Islet precursor cell (in vitro differentiated cells): ENCODE measurements around the gene CDH12.
A peak's percentile ranks its signal among the peaks of the same experiment; 100 is the strongest.
"Not testable (repeated sequence)": the region's sequence is repeated elsewhere in the genome, so short reads cannot be mapped to it uniquely, and the experiment has no call there.

Experiments
- DNase-seq: peaks from one replicate; pipeline ENCODE4 v3.0.0-alpha.2; 2018

CDH12 gene

DNA sequence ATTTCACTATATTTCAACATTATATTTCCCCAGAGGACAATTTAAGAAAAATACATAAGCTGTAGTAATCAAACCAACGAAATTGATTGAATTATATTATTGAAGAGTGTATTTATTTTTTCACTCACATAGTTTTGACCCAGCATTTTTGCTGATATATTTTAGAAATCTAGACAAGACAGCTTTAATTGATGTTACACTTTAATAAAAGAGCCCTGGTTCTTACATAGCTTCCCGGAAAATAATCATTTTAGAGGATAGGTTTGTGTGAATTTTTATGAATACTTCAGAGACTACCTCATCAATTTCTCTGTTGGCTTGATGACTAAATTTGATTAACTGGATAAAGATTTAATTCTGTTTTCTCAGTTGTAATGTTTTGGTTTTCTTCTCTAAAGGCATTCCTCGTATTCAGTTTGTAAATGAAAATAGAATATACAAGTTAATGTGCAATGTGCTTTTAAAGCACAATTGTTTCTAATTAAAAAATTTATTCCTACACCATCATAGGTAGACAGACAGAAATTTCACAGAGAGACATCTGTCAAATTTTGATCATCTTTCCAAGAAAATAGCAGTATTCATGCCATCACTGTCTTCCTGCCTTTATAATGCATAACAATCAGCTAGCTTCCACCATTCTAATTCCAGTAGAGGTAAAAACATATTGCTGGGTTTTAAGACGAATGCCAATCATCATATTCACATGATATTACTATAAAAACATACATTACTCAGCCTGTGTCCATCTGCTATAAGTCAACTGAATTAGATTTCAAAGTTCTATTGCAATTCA lies 441.4 kb downstream of the CDH12 start:
- DNase-seq, result no peak

DNA sequence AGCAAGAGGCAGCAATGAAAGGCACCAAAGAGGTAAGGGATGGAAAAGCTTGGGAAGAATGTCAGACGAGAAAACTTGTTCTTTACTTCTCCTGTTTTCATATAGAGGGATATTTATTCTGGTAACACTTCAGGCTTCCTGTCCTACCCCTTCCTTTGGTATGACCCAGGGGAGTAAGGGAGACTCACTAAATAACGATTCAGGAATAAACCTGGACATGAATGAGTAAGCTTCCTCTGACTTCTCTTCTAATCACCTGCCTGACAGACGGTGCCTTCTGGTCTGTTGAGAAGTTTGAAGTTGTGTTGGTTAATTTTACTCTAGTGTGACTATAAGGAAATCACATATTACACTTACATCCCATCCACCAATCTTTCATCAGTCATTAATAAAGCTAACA lies 461.2 kb downstream of the CDH12 start:
- no peak for DNase-seq

DNA sequence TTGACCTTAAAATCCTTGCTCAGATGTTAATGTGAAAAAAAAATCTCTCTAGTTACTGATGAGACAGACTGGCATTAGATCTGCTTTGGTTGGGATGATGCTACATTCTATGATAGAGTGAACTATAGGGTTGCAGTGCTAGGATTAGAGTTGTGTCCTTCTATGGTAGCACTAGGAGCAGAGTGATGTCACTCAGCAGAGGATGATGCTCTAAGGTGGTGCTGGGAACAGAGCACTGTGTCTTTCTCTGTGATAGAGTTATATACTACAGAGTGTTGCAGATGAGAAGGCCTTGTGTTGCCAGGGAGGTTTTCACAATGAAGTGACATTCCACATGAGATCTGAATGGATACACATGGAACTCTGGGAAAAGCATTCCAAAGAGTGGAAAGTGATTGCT lies 462.3 kb downstream of the CDH12 start:
- no peak for DNase-seq

DNA sequence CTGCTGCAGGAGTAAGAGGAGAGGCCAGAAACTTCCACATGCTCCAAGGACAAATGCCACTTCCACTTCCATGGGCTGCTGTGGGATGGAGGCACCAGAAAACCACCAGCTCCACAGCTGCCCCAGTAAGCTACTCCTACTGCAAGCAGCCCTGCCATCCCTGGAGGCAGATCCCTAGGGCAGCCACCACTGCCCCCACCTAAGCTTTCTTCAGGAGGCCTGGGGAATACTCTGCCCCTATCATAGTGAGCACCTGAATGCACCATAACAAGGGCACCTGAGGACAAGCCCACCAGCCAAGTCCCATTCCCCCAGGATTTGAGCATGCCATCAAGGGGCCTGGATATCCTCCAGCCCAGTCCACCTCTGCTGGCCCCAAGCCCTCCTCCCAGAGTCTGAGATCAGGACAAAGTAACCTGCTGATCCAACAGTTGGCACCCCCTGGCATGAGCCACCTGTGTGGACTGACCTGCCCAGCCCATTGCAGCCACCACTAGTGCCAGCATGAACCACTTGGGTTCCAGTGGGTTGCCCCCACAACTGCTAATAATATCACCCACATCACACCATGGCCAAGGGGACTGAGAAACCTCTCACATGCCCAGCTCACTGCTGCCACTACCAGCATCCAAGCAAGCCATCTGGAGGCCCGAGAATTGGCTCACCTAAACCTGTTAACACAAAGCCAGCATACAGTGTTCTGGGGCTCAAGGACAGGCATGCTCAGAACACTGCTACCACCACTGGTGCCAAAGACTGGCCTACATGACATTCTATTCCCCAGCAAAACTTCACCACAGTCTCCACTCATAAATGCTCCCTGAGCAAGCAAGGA lies 480.1 kb downstream of the CDH12 start:
- DNase-seq, result no peak

DNA sequence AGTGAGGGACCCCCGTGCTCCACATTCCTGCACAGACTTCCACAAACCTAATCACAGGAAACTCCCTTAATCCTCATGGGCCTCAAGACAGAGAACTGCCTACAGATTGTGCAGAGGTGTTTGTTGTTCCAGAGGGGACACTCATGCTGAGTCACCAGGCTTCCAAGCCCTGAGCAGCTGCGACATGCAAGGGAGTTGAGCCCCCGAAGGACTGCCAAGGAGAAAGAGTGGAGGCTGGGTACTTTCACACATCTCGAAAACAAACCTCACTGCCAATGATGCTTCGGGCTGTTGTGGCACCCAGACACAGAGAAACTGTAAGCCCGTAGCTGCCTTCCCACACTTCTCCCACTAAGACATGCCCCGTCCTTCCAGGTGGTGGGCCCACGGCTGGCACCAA lies 480.8 kb downstream of the CDH12 start:
- peak; percentile 67 for DNase-seq

DNA sequence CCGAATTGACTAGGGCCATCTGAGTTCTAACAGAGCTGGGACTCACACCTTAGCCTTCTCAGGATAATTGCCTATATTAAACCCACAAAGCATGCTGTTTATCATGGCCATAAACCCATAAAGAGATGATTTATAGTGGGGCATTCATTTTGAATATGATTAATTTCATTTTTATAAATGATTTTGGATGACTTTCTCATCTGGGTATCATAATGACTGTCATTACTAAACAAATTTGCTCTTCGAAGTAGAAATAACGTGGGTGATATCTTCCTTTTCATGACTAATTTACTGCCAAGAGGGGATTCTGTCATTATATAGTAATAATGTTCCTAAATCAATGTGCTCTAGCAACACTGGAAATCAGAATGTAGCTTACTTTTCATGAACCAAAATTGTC lies 498.2 kb downstream of the CDH12 start:
- no peak for DNase-seq

DNA sequence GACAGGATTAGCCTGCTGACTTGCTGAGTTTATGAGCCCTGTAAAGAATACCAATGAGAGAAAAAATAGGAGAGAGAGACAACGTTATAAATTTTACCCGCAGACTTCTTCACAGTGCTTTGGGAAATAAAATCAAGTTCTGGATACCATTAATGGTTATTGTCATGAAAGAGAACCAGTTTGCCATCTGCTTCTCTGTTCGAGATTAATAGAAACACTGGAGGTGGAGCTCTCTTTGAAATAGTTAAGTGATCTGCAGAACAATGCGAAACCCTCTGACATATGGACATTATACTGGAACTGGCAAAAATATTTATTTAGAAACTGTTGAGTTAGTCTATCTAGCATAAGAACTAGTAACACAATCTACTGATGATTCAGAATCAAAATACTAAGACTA lies 500.7 kb downstream of the CDH12 start:
- no peak for DNase-seq

DNA sequence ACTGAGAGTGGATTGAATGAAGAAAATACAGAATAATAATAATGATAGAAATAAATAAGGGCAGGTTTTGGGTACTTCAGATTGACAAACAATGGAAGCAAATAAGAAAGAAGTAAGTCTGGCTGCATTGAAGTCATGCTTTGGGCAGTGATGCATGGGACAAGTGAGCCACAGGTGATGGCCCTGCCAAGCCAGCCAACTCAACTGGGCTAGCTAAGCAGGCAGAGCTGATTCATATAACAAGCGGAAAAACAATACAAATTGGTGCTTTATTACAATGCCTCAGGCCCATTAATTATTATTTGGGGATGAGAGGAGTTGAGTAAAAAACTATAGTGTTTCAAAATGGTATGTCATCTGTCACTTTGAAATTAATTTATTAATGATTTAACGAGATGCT lies 502.0 kb downstream of the CDH12 start:
- no peak for DNase-seq

DNA sequence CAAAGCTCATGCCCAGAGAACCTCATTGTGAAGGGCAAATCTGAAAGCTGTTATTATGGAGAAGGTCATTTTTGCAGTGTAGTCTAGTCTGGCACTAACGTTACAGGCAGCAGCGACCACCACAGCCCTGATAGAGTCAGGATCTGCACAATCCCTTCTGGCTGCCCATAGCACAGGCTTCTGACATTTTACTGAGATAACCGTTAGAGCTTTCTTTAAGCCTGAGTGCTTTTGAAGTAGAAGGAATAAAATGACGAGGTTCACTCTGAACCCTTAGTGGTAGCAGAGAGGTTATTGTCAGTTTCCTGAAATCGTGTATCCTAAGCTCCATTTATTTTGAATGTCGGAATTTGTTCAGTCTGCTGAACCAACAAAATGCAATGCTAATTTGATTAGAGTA lies 505.1 kb downstream of the CDH12 start:
- no peak for DNase-seq

DNA sequence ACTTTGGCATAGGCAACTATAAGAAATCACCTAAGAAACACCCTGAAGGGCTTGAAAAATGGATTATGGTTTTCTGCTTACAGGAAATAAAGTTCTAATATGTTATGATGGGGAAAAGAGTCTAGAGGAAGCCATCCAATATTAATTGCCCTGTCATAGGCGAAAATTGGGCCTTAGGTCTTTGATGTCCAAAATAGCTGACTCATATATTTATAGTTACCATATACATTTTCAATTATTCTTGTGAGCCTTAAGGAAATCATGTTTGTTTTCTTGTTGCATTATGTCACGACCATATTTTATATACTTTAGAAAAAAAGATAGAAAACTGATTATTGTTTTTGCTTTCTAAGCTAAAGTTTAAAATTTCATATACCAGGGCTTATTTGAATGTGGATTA lies 509.1 kb downstream of the CDH12 start:
- no peak for DNase-seq

DNA sequence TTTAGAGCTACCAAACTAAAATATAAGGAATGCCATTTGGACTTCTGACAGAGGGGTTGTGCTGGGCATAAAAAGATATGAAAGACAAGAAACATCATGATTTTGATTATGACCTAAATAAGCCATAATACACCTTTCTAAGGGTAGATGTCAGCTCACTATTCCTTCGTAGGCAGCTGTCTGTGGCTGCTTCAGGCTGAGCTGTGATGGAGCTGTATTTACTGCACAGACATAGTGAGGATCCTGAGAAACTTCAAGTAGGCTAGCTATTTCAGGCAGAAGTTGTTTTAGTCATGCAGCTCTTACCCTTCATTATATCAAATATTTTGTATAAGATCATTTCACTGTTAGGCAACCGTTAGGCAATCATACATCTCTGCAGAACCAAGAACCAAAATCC lies 511.7 kb downstream of the CDH12 start:
- no peak for DNase-seq

DNA sequence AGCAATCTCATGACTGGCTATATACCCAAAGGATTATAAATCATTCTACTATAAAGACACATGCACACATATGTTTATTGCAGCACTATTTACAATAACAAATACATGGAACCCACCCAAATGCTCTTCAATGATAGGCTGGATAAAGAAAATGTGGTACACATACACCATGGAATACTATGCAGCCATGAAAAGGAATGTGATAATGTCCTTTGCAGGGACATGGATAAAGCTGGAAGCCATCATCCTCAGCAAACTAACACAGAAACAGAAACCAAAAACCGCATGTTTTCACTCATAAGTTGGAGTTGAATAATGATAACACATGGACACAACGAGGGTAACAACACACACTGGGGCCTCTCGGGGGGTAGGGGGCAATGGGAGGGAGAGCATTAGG lies 520.2 kb downstream of the CDH12 start:
- not testable (repeated sequence) for DNase-seq

DNA sequence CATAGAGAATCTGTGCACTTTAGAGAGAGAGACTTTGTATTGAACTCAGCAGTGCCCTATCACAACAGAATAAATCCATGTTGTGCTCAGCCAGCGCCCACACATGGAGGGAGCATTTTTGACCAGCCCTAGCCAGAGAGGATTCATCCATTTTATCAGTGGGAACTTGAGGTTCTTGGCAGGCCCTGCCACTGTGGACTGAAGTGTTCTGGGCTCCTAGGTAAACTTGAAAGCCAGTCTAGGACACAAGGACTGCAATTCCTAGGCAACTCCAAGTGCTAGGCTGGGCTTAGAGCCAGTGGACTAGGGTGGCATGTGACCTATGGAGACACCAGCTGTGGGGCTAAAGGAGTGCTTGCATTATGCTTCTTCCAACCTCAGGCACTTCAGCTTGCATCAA lies 523.5 kb downstream of the CDH12 start:
- no peak for DNase-seq

DNA sequence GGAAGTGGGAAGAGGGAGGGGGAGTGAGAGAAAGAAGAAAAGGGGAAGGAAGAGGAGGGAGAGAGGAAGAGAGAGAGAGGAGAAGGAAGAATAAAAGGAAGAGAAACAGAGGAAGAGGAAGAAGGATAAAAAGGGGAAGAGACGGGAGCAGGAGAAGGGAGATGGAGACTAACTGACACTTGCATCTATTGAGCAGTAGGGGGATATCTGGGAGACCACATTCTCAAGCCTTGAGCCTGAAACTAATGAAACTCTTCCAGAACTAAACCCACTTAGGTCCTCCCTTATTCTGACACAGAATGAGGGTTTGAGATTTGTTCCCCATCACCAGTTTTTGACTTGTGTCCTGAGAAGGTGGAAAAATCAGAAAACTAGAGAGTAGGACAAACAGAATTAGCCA lies 533.3 kb downstream of the CDH12 start:
- DNase-seq, result no peak

DNA sequence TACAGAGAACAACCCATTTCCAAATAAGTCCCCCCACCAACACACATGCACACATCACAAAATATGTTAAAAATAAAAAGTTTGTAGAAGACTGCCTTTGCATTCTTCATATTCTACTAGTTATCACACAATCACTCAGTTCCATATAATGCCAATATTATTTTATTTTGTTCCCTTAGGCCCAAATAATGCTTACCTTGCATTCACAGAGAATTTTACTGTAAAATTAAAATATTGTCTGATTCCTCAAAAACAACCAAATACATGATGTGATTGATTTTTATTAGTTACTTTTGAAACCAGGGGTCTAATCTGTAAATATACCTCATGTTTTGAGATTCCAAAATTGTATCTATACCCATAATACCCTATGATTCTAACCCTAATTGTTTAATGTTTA lies 536.9 kb downstream of the CDH12 start:
- no peak for DNase-seq

DNA sequence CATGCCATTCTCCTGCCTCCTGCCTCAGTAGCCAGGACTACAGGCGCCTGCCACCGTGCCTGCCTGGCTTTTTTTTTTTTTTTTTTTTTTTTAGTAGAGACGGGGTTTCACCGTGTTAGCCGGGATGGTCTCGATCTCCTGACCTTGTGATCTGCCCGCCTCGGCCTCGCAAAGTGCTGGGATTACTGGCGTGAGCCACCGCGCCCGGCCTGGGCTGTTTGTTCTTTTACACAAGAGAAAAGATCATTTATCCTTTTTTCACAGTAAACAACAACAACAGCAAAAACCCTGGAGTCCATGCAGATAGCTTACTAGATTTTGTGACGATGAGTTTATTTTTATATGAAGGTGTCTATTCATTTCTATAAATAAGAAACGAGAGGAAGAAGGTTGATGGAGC lies 538.1 kb downstream of the CDH12 start:
- not testable (repeated sequence) for DNase-seq

DNA sequence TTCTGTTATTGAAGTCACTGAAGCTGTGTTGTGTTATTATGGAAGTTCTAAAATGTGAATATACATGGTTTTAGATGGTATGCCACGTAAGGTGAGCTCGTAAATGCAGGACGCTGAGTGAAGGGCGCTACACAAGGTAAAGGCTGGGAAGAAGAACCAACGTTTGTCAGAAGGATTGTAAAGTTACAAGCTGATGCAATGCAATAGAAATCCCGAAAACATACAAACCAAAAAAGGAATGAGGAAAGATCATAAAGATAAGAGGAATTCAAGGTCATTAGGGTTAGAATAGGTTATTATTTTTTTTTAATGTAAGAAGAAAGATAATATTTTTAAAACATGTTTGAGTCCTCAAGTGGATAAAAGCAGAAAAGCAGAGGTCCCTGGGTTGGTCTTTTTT lies 538.6 kb downstream of the CDH12 start:
- no peak for DNase-seq

DNA sequence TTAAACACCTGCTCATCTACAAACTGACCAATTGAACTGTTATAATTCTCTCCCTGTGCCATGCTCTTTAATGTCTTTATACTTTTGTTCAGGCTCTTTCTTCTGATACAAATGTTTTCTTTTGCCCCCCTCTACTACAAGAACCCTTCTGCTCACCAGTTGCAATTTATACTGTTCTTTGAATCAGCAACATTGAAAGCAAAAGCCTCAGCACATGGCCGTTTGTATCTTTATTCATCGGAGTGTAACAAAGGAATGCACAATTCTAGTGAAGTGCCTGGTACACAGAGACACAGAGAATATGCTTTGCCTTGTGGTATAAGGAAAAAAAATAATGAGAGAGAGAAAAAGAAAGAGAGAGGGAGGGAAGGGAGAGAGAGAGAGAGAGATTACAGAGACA lies 547.1 kb downstream of the CDH12 start:
- DNase-seq, result no peak

DNA sequence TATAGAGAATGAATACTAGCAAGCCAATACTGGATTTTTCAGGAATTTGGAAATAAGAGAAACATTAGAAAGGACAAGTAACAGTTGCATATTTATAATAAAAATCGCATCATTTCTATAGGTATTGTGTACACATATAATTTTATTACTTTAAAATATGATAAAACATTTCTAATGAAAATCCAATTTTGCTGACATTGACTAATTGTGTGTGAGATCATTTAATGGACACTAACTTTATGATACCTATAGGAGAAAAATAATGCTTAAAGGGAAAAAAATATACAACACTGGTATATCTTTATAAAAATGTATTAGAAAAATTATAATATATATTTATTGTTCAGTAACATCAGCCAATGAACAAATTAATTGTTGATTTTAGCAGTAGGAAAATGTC lies 557.3 kb downstream of the CDH12 start:
- DNase-seq, result no peak

DNA sequence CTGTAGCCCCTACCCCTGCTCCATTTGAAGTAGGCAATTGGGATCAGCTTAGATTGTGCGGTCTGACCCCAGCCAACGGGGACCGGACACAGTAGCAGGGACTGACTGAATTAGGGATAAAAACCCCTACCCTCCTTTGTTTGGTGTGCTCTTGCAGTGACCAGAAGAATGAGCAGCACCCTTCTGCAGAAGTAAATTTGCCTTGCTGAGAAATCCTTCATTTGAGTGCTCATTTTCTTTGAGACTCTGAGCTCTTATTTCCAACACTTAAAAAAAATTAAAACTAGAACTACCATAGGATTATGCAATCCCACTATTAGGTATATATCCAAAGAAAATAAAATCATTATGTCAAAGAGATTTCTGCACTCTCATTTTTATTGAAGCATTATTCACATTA lies 560.0 kb downstream of the CDH12 start:
- DNase-seq, result no peak

DNA sequence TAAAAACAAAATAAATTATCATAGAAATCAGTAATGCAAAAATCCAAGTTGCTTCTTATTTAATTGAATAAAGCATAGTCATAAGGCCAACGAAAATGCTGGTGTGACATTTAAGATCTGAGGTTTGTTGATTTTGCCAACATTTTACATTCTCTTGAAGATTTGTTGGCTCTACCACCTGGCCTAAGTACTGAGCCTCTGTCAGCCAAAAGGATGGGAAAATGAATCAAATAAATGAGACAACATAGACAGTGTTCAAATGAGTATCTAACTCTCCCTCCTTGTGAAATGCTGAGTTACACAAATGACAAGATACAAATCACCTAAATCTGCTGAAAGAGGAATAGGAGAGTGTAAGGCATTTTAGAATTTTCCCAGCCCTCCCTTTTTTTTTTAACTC lies 575.0 kb downstream of the CDH12 start:
- DNase-seq, result no peak

DNA sequence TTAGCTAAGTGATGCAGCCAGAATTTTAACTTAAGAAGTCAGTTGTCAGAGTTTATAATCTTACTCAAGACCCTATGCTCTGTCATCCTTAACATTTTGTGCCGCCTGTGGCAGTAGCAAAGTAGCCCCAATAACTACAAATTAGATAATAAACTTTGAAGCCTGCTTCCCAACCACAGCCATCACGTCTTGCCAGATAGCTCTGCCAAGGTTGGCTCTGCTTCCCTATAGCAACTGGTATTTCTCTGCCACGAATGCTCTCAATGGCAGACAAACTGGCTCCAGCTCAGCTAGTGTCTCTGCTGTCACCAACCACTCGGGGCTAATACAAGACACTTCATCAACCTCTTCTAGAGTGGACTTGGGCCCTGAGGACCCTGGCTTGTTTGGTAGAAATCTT lies 576.1 kb downstream of the CDH12 start:
- DNase-seq, result no peak

DNA sequence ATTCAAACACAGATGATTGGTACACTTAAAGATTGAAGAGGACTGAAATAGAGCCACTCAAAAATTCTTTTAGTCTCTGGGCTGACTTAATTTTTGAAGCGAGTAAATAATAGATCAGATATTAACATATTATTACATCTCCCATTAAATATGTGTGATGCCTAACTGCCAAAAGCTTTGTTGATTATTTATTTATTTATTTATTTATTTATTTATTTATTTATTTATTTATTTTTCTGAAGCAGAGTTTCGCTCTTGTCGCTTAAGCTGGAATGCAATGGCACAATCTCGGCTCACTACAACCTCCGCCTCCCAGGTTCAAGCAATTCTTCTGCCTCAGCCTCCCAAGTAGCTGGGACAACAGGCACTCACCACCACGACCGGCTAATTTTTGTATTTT lies 587.3 kb downstream of the CDH12 start:
- DNase-seq, result not testable (repeated sequence)

DNA sequence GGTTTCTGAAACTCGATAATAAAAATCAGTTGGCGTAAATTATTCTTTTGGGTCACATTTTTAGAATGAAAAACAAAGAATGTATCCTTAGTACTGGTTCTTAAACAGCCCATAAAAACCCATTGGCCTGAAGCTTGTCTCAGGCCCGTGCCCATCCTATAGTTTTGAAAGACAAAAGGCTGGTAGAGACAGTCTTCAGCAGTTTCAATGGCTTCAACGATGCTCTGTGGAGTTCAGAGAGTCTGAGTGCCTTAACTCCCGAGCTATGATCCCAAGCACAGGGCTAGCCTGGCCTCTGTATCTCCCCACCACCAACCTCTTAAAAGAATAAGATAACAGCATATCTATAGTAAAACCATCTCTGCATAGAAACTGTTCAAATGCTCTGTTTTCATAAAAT lies 595.0 kb downstream of the CDH12 start:
- no peak for DNase-seq

DNA sequence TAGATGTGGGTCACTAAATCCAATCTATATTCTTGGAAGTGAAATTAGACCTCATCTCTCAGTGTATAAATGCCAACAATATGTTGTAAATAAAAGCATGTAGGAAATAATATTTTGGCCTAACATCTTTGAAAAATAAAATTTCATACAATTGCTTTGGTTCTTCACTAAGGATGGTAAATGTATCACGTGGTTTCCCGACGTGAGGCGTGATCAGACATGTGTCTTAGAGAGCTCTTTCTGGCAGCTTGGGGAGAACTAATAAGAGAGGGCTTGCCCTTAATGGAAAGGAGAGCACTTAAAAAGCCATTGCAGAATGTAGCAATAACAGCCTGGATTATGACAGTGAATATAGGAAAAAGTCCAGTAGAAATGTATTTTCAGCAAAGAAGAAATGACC lies 602.6 kb downstream of the CDH12 start:
- no peak for DNase-seq
